SK-N-SH treated with all-trans-retinoic acid at 6 μM for 48 hours (cell line): ENCODE results near the gene MYH9.

Experiments used
- ATAC-seq: fragments of 200-7000 bp; cut with Tn5 transposase; 3 replicates; pipeline ENCODE4 v1.9.1; 2020; ENCODE audit warnings: mild to moderate bottlenecking, moderate library complexity
- ARNTL ChIP-seq: fragments of 450-650 bp; formaldehyde crosslinking; IDR thresholded peaks from 2 replicates; pipeline ENCODE4 v1.5.0; 2020; ENCODE audit warnings: low read depth, mild to moderate bottlenecking, moderate library complexity, borderline replicate concordance
- BACH2 ChIP-seq: fragments of 250-450 bp; sonication (Bioruptor Pico); IDR thresholded peaks from 2 replicates; pipeline ENCODE4 v1.9.0; 2021; ENCODE audit warnings: mild to moderate bottlenecking, borderline replicate concordance
- CREB5 ChIP-seq: fragments of 250-450 bp; sonication (Bioruptor Pico); IDR thresholded peaks from 2 replicates; pipeline ENCODE4 v1.5.1; 2020; ENCODE audit warnings: low read depth, mild to moderate bottlenecking, moderate library complexity
- CSRNP3 ChIP-seq: fragments of 250-450 bp; sonication (Bioruptor Pico); IDR thresholded peaks from 2 replicates; pipeline ENCODE4 v1.5.1; 2021; ENCODE audit warnings: mild to moderate bottlenecking, moderate library complexity
- GLIS3 ChIP-seq: fragments of 250-450 bp; sonication (Bioruptor Pico); IDR thresholded peaks from 2 replicates; pipeline ENCODE4 v1.5.0; 2020; ENCODE audit warnings: mild to moderate bottlenecking, moderate library complexity
- OSR1 ChIP-seq: fragments of 250-450 bp; sonication (Bioruptor Pico); IDR thresholded peaks from 2 replicates; pipeline ENCODE4 v1.8.0; 2022; ENCODE audit warnings: moderate library complexity, mild to moderate bottlenecking, inconsistent platforms
- POU6F1 ChIP-seq: fragments of 250-450 bp; sonication (Bioruptor Pico); IDR thresholded peaks from 2 replicates; pipeline ENCODE4 v1.8.0; 2021; ENCODE audit warnings: low read depth, mild to moderate bottlenecking, moderate library complexity, borderline replicate concordance
- RARB ChIP-seq: fragments of 250-450 bp; sonication (Bioruptor Pico); IDR thresholded peaks from 2 replicates; pipeline ENCODE4 v1.8.0; 2021; ENCODE audit warnings: mild to moderate bottlenecking, moderate library complexity
- SNAI2 ChIP-seq: fragments of 250-450 bp; sonication (Bioruptor Pico); IDR thresholded peaks from 2 replicates; pipeline ENCODE4 v1.5.0; 2020; ENCODE audit warnings: mild to moderate bottlenecking, moderate library complexity
- TCF4 ChIP-seq: fragments of 250-450 bp; sonication (Bioruptor Pico); IDR thresholded peaks from 2 replicates; pipeline ENCODE4 v1.8.0; 2021; ENCODE audit warnings: mild to moderate bottlenecking, moderate library complexity, borderline replicate concordance
- TOX ChIP-seq: fragments of 250-450 bp; sonication (Bioruptor Pico); IDR thresholded peaks from 2 replicates; pipeline ENCODE4 v1.8.0; 2021; ENCODE audit warnings: mild to moderate bottlenecking, moderate library complexity, borderline replicate concordance
- TSHZ2 ChIP-seq: fragments of 250-450 bp; sonication (Bioruptor Pico); IDR thresholded peaks from 2 replicates; pipeline ENCODE4 v1.5.0; 2020; ENCODE audit warnings: mild to moderate bottlenecking, moderate library complexity
- ZC3H10 ChIP-seq: fragments of 250-450 bp; sonication (Bioruptor Pico); IDR thresholded peaks from 2 replicates; pipeline ENCODE4 v1.5.1; 2021; ENCODE audit warnings: mild to moderate bottlenecking, moderate library complexity
- ZFP3 ChIP-seq: fragments of 250-450 bp; sonication (Bioruptor Pico); IDR thresholded peaks from 2 replicates; pipeline ENCODE4 v1.5.0; 2020; ENCODE audit warnings: mild to moderate bottlenecking, moderate library complexity
- ZFP30 ChIP-seq: fragments of 450-650 bp; formaldehyde crosslinking; IDR thresholded peaks from 2 replicates; pipeline ENCODE4 v1.5.0; 2022; ENCODE audit warnings: mild to moderate bottlenecking, moderate library complexity
- ZNF70 ChIP-seq: fragments of 450-650 bp; formaldehyde crosslinking; IDR thresholded peaks from 2 replicates; pipeline ENCODE4 v1.5.0; 2020; ENCODE audit warnings: mild to moderate bottlenecking, moderate library complexity

The MYH9 gene

GRCh38 chr22:36367479-36367878 lies 20.3 kb downstream of the MYH9 start (continued):
- no peak for TF ChIP-seq TSHZ2 (CRISPR knock-in tag)
- no peak for TF ChIP-seq ZNF70

GRCh38 chr22:36367066-36367465 lies 20.7 kb downstream of the MYH9 start:
- TF ChIP-seq SNAI2 (CRISPR knock-in tag): no peak

GRCh38 chr22:36366291-36366708 lies 21.5 kb downstream of the MYH9 start:
- TF ChIP-seq ZFP3 (no peak), ARNTL (CRISPR knock-in tag) (no peak), RARB (CRISPR knock-in tag) (no peak), TSHZ2 (CRISPR knock-in tag) (no peak), POU6F1 (CRISPR knock-in tag) (no peak), ZFP30 (CRISPR knock-in tag) (no peak), TOX (CRISPR knock-in tag) (no peak), TCF4 (no peak), CSRNP3 (CRISPR knock-in tag) (no peak), GLIS3 (no peak)
- ATAC-seq: no peak

More at GRCh38 chr22:36367066-36367465, 20.7 kb downstream of the MYH9 start:
- no peak for ATAC-seq

- peak; percentile 14 for ATAC-seq
- TF ChIP-seq CSRNP3 (CRISPR knock-in tag) (no peak), TOX (CRISPR knock-in tag) (0 out of 2 replicates have a peak, but pooled peaks have one; percentile 29)
These were observed 22.8 kb downstream of the MYH9 start for GRCh38 chr22:36365020-36365411.

- ATAC-seq: no peak
- TF ChIP-seq GLIS3: no peak
- no peak for TF ChIP-seq TOX (CRISPR knock-in tag)
- TF ChIP-seq ZNF70: no peak
- TF ChIP-seq ZC3H10: no peak
- no peak for TF ChIP-seq CREB5 (CRISPR knock-in tag)
- no peak for TF ChIP-seq SNAI2 (CRISPR knock-in tag)
- no peak for TF ChIP-seq BACH2
- TF ChIP-seq TCF4: no peak
- TF ChIP-seq CSRNP3 (CRISPR knock-in tag): no peak
- TF ChIP-seq OSR1 (CRISPR knock-in tag): no peak
These were observed 23.3 kb downstream of the MYH9 start for GRCh38 chr22:36364255-36365019.
